Hematopoietic multipotent progenitor cell treated with erythropoietin and hydrocortisone succinate and interleukin-3 and kit ligand, for 17 days (in vitro differentiated cells): ENCODE results near the gene CACNA1G.

Source experiments
- DNase-seq: peaks from one replicate; pipeline ENCODE4 v3.0.0-alpha.2; 2015; ENCODE audit warnings: low spot score

The CACNA1G gene

GRCh38 chr17:50672831-50673551 is 112.5 kb downstream of the CACNA1G start:
- DNase-seq, result no peak

GRCh38 chr17:50675190-50675589 is 114.7 kb downstream of the CACNA1G start:
- no peak for DNase-seq

GRCh38 chr17:50675627-50676026 is 115.1 kb downstream of the CACNA1G start:
- DNase-seq, result no peak

GRCh38 chr17:50676065-50676975 is 115.8 kb downstream of the CACNA1G start:
- DNase-seq, result no peak
